ENCODE results near the gene USF3.

USF3 gene, protein sequence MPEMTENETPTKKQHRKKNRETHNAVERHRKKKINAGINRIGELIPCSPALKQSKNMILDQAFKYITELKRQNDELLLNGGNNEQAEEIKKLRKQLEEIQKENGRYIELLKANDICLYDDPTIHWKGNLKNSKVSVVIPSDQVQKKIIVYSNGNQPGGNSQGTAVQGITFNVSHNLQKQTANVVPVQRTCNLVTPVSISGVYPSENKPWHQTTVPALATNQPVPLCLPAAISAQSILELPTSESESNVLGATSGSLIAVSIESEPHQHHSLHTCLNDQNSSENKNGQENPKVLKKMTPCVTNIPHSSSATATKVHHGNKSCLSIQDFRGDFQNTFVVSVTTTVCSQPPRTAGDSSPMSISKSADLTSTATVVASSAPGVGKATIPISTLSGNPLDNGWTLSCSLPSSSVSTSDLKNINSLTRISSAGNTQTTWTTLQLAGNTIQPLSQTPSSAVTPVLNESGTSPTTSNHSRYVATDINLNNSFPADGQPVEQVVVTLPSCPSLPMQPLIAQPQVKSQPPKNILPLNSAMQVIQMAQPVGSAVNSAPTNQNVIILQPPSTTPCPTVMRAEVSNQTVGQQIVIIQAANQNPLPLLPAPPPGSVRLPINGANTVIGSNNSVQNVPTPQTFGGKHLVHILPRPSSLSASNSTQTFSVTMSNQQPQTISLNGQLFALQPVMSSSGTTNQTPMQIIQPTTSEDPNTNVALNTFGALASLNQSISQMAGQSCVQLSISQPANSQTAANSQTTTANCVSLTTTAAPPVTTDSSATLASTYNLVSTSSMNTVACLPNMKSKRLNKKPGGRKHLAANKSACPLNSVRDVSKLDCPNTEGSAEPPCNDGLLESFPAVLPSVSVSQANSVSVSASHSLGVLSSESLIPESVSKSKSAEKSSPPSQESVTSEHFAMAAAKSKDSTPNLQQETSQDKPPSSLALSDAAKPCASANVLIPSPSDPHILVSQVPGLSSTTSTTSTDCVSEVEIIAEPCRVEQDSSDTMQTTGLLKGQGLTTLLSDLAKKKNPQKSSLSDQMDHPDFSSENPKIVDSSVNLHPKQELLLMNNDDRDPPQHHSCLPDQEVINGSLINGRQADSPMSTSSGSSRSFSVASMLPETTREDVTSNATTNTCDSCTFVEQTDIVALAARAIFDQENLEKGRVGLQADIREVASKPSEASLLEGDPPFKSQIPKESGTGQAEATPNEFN (N-terminal part only)

DNA sequence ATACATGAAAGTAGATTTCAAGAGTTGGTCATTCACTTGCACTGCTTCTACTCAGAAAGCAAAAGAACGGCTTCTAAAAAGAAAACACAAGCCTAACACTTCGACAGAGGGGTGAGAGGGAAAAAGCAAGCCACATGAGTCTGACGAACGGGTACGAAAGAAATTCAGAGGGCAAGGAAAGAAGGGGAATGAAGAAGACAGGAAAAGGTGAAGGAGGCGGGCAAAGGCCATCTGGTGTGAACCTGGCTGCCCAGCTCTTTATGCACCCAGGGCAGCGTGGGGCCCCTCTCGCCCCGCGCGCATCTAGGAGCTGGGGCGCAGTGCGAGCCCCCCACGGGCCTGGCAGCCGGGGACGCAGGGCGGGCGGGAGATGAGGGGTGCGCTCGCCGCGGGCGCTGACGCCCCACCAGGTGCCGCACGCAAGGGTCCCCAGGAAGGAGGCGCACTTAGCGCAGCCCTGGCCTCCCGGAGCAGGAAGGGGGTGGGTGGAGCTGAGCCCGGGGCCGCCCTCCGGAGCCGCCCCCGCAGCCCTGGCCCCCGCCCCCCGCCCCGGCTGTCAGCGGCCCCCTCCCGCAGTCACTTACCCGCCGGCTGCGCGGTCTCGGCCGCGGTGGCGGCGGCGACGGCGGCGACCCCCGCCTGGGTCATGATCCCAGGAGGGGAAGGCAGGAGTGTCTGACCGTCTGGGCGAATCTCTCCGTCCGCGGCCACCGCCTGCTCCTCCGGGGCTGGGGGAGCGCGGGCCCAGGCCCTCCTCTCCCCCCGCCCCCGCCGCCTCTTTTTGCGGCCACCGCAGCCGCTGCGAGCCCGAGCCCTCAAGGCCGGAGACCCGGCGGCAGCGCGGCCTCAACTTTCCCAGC is at the start of gene USF3:
USF3 (minus strand) TSS at position 857 of the 860 bp plus-strand sequence. CDS start 21,764 bp downstream, outside the sequence.
- peak; percentile 31 to 68 for DNase-seq

DNA sequence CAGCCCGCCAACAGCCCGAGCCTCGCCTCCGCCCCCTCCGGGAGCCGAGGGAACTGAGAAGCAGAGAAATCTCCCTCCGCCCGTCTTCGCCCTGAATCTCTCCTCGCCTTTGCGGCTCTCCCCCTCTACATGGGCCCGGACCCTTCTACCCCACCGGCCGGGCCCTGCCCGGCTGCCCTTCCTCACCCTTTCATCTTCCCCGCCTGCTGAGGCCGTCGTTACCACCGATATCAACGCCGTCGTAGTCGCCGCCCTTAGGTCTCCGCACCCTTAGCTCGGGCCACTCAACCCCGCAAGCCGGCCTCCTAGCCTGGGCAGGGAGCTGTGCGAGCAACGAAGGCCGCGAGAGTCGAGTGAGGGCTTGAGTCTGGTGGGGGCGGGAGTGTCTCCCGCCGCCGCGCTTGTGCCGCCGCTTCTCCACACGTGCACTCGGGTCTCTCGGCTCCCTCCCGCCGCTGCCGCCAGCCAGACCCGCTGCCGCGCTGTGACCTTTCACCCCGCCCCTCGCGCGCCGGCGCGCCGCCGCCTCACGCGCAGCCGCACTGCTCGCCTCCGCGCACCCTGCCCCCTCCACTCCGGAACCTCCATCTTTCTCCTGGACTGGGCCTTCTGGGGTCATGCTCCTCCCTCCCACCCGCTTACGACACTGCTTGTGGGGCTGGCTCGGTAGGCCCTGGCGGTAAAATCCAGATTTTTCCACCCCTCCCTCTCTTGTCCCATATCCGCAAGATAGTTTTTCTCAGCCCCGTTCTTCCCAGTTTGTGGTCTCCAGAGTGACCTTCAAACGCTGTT is 49.5 kb upstream of the USF3 start, which contains the start of gene NAA50:
NAA50 (minus strand) TSS at position 494 of the 792 bp plus-strand sequence; CDS start at position 194, 300 bp downstream.
- peak; percentile 94 to 95 for DNase-seq

DNA sequence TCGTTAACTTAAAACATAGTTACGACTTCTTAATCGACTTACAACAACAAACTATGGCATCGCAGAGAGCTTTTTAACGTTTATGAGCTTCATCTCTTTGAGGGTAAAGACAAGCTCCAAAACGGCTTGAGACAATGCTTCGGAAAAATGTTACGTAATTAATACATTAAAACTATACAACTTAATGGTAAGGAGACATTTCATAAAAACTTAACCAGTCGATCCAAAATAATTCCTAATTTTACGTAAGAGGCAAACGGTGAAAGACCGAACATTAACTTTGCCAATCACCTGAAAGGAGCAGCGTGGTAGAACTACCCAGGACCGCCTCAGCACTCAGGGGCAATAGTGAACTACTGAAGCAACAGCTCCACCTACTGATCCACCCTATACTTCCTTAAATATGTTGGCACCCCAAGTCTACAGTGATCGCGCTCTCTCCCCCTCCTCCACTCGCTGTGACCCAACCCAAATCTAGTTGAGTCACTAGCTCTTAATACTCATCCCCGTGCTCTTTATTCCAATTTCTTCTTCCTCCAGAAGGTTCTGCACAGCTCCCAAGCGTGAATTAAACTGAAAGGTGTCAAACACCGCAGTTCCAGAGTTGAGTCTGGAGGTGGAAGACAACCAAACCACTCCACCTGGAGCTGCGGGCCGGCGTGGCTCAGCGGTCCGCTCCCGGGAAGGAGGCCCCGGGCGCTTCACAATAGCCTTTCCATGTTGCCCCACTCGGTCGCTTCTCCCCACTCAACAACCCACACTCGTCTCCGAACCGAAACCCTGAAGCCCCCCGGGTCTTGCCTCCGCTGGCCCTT is 48.7 kb upstream of the USF3 start:
- DNase-seq = peak; percentile 49 to 78

DNA sequence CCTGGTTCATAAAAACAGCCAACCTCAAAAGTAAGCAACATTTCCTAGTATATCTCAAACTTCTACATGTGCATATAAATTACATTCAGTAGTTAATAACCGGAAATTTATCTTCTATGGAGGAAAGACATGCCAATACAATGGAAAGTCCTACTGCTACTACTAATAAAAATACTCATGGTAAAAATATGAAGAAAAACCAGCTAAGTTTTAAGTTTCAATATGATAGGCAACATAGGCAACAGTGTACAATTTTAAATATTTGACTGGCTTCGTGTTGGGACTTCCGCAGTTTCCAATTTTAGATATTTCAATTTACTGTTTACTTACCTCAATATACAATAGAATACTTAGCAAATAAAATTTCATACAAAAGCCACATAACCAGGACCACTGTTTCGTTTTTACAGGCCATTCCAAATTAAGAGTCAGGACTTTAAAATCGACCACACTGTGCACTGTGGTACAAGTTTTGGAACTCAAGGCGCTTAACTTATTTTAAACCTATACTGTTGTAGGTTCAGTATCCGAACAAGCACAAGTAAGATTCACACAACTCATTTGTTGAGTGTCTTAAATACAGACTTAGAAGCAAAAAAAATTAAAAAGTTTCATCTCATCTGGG is 46.7 kb upstream of the USF3 start:
- DNase-seq = no peak

DNA sequence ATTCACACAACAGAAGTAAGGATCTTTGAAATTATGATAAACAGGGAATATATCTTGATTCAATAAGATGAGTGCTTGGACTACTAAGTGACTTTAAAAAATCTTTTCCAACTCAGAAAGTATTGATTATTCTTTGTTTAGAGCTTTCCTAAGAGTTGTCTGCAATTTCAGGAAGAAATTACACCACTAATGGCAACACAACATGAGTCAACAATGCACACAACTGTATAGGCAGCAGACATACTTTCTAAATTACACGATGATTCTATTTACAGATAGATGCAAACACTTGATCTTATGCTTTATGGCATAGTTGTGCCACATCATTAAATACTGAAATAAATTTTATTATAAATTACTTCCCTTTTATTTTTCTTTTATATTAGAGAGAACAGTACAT is 45.2 kb upstream of the USF3 start:
- no peak for DNase-seq

DNA sequence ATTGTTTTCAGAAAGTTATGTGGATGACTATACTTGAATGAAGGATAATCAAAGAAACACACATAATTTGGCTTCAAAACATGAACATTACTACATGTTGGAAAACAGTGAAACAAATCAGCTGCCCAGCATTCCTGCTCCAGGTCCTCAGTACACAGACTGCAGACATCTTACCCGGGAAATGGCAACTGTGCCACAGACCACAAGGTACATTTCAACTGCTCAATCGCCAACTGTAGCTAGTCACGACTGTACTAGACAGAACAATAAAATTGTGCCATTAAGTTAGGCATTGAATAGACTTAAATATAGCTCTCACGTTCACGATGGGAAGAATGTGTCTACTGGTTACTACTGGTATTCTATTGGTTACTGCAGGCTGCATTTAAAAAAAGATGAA is 44.6 kb upstream of the USF3 start:
- no peak for DNase-seq

DNA sequence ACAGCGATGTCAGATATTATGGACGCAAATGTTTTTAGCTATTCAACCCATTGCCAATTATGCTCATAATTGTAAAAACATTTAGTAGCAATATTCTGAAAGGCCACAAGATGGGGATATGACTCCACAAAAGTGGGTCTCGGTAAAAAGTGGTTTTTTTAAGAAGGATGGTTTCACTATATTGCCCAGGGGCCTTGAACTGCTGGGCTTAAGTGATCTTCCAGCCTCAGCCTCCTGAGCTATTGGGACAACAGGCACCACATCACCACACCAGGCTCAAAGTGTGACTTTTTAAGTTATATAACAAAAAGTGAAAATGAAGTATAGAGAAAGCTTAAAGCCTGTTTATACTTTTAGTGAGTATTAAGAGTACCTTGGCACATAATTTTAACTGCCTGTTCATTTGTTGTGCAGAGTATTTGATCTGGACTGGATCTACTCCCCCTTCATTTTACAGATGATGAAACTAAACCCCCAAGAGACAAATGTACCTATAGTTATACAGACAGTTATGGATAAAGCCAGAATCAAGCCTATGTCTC is 40.2 kb upstream of the USF3 start:
- DNase-seq = peak; percentile 45 to 78

DNA sequence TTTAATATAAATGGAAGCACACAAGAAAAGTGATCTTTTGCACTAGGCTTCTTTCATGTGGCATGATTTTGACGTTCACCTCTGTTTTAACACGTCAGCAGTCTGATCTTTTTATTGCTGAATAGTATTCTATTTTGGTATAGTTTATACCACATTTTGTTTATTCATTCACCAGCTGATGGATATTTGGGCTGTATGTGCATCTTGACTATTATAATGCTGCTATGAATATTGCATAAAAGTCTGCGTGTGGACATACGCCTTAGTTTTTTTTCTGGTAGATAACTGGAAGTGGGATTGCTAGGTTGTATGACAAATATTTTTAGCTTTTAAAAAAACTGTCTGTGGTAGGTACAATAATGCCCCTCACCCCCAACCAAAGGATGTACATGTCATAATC is 35.3 kb upstream of the USF3 start:
- no peak for DNase-seq

DNA sequence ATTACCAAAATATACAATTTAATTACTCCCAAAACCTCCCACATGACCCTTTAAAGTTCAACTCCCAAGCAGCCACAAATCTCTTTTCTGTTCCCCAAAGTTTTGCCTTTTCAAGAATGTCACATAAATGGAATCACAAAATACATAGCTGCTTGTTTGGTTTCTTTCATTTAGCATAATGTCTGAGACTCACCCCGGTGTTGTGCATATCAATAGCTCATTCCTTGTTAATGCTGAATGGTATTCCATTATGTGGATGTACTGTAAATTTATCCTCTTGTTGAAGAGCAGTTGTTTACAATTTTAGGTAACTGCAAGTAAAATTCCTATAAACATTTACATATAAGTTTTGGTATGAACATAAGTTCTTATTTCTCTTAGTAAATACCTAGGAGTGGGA is 34.1 kb upstream of the USF3 start:
- DNase-seq = no peak

DNA sequence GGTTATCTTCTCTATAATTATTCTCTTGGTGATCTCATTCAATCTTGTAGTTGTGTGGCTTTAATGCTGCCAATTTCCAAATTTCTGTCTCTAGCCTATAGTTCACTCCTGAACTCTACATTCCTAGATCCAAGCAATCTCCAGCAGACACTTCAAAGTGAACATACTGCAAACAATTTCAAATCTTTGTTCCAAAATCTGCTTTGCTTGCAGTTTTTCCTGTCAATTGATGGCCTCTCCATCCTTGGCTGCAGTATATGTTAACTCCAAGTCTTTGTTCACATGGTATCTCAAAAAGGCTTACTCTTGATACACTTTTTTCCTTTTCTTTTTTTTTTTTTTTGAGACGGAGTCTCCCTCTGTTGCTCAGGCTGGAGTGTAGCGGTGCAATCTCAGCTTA is 32.2 kb upstream of the USF3 start:
- DNase-seq = no peak

DNA sequence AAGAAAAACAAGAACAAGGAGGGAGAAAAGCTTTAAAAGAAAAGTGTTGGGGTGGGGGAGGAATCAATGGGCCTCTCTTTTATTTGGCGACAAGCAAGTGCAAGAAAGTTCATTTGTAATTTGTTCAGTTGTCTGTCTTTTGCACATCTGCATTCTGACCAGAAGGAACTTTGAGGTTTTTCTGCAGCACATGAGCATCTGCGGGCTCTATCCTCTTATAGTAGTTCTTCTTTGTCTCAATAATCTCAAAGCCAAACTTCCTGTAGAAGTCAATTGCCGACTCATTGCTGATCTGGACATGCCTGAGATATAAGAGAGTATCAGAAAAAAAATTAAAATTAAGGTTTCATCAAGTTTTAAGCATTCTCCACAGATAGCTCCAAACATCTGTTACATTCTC is 25.2 kb upstream of the USF3 start:
- no peak for DNase-seq

DNA sequence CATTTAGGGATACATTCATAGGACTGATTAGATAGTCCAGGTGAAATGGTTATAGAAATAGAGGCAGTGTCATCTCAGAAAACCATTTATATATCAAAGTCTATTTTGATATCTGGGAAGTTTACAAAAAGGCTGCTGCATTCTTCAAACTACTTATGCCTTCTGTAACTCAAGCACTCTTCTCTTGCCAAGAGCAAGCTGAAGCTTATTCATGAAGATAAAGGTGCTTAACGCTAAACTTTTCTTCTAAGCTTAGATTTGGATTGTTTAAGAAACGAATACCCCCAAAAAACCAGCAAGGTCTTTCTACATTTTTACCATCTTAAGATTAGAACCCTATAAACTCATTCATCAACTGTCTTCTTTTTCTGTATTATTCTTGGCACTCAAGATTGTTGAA is 23.3 kb upstream of the USF3 start:
- DNase-seq = no peak

DNA sequence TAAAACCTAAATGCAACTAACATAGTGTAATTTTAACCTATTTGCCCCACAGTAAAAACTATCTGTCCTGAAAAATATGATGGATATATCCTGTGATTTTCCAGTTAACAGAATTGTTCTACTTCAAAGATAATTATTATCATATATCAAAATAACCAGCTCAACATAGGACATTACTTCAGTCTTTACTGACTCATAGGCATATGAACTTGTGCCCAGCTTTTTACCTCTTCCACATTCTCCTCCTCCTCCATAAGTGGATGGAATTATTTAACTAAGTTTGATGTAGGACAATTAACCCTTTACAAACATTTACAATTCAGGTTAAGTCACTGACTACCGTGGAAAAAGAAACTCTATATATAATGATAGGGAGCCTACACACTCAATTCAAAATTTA is 22.9 kb upstream of the USF3 start:
- no peak for DNase-seq

DNA sequence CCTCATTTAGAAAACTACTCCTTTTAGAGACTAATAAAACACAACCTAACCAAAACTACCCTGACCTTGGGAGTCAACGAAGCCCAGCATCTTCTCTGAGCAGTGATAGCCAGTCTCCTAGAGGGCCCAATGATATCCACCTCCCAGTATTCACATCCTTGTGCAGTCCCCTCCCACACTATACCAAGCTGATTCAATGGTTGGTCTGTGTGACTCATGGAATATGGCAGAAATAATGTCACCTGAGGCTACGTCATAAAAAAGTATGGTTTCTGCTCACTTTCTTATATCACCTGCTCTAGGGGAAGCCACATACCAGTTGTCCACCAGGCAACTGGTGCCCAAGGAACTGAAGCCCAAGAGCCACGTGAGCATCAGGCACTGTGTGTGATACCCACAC is 21.4 kb upstream of the USF3 start:
- no peak for DNase-seq

DNA sequence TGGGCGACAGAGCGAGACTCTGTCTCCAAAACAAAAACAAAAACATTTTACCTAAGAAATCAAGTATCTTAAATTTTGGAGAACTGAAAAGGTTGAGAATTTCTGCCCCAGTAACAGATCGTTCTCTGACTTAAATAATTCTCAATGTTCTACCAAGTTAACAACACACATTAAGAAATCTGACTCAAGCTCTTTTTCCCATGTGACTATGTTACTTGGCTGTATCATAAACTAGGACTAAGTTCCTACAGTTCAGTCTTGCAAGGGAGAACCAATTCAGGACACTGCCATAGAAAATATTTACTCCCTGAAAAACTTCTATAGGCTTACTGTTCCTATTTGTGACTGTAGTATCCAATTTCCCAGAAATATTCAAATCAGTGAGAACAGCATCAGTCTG is 20.9 kb upstream of the USF3 start:
- DNase-seq = no peak

DNA sequence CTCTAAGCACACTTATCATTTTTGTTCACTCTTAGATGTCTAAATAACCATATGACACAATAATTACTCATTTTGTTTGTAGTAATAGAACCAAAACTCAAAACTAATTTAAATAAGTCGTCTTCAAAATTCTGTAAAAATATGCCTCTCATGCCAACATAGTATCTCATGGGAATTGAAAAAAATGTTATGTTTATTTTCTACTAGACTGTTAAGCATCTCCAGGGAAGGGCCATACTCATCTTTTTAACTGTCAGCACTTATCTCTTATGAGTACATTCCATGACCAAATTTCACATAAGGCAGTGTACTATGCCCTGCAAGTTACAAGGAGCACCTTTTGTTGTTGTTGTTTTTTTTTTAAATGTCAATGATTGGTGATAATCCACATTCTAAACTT is 18.3 kb upstream of the USF3 start:
- DNase-seq = no peak

DNA sequence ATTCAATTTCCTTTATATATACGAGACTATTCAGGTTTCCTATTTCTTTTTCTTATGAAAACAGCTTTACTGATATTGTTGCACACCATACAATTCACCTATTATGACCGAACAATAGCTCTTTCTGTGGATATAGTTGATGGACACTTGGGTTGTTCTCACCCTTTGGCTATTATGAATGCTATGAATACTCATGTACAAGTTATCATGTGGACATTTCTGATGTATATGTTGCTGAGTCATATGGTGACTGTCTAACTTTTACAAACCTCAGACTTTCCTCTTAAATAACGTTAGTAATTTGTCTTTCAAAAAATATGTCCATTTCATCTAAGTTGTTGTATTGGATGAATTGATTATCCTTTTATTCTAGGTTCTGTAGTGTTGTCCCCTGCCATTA is 15.7 kb upstream of the USF3 start:
- no peak for DNase-seq

DNA sequence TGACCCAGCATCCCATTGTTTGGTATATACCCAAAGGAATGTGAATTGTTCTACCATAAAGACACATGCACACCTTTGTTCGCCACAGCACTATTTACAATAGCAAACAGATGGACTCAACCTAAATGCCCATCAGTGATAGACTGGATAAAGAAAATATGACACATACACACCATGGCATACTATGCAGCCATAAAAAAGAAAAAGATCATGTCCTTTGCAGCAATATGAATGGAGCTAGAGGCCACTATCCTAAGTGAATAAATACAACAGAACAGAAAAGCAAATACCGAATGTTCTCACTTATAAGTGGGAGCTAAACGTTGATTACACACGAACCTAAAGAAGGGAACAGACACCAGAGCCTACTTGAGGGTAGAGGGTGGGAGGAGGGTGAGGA is 11.4 kb upstream of the USF3 start:
- DNase-seq = no peak

DNA sequence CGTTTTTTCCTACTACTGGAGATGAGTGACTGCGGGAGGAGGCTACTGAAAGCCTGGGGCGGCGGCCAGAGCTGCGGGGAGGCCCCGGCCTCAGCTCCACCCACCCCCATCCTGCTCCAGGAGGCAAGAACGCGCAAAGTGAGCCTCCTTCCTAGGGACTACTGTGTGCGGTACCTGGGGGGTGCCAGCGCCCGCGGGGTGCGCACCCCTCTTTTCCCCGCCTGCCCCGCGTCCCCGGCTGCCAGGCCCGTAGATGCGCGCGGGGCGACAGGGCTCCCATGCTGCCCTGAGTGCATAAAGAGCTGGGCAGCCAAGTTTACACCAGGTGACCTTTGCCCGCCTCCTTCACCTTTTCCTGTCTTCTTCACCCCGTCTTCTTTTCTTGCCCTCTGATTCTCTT is 2.5 kb upstream of the USF3 start:
- no peak for DNase-seq

All from NCI-H446 (cell line).